Stimulated activated CD4-positive, alpha-beta T cell treated with anti-CD3 and anti-CD28 coated beads, Interleukin-12 subunit alpha, Interleukin-12 subunit beta, amount 100 ng/mL, for 24 hours (primary cell): ENCODE data around the gene NLK.
"Not testable (repeated sequence)": the region's sequence is repeated elsewhere in the genome, so short reads cannot be mapped to it uniquely, and the experiment has no call there.

Source experiments
- DNase-seq, 2 experiments: peaks; one replicate each; pipeline ENCODE4 v3.0.0-alpha.2; 2020; ENCODE audit warnings: low read depth in 2 of 2

Gene NLK

GRCh38 chr17:28042657-28042720 lies at the start of gene NLK:
TSS of gene NLK (plus strand) at chr17:28042677. CDS start at chr17:28042874, 197 bp downstream.
- no peak for DNase-seq

GRCh38 chr17:27993161-27993695 lies 49.2 kb upstream of the NLK start:
- DNase-seq, result no peak

GRCh38 chr17:27993723-27994310 lies 48.7 kb upstream of the NLK start:
- DNase-seq, result no peak

GRCh38 chr17:27994586-27994985 lies 47.9 kb upstream of the NLK start:
- no peak for DNase-seq

GRCh38 chr17:27995554-27995953 lies 46.9 kb upstream of the NLK start:
- DNase-seq, result no peak

GRCh38 chr17:27996202-27997043 lies 46.1 kb upstream of the NLK start:
- no peak for DNase-seq

GRCh38 chr17:27997044-27997401 lies 45.5 kb upstream of the NLK start:
- no peak for DNase-seq

- DNase-seq, result no peak
Measured at GRCh38 chr17:27997522-27997921, 45.0 kb upstream of the NLK start.

- no peak for DNase-seq
Measured at GRCh38 chr17:28001149-28001548, 41.3 kb upstream of the NLK start.

- no peak for DNase-seq
Measured at GRCh38 chr17:28004344-28004743, 38.1 kb upstream of the NLK start.

GRCh38 chr17:28007925-28008324 lies 34.6 kb upstream of the NLK start:
- not testable (repeated sequence) for DNase-seq

GRCh38 chr17:28008513-28008912 lies 34.0 kb upstream of the NLK start:
- DNase-seq, result no peak

- no peak for DNase-seq
Measured at GRCh38 chr17:28010406-28010805, 32.1 kb upstream of the NLK start.

GRCh38 chr17:28018439-28019070 lies 23.9 kb upstream of the NLK start:
- no peak for DNase-seq

GRCh38 chr17:28020515-28020914 lies 22.0 kb upstream of the NLK start:
- DNase-seq, result no peak

GRCh38 chr17:28029044-28029443 lies 13.4 kb upstream of the NLK start:
- DNase-seq, result no peak

GRCh38 chr17:28030386-28030785 lies 12.1 kb upstream of the NLK start:
- DNase-seq, result no peak

GRCh38 chr17:28031174-28031573 lies 11.3 kb upstream of the NLK start:
- no peak for DNase-seq

GRCh38 chr17:28033972-28034714 lies 8.3 kb upstream of the NLK start:
- DNase-seq, result no peak

GRCh38 chr17:28035452-28035851 lies 7.0 kb upstream of the NLK start:
- not testable (repeated sequence) for DNase-seq

GRCh38 chr17:28035884-28036283 lies 6.6 kb upstream of the NLK start:
- DNase-seq, result not testable (repeated sequence)

- DNase-seq, result no peak
Measured at GRCh38 chr17:28038802-28039201, 3.7 kb upstream of the NLK start.

GRCh38 chr17:28039251-28039650 lies 3.2 kb upstream of the NLK start:
- no peak for DNase-seq
